Measurements from ENCODE around the gene ZSWIM2.
"Not testable (repeated sequence)": the region's sequence is repeated elsewhere in the genome, so short reads cannot be mapped to it uniquely, and the experiment has no call there.

The ZSWIM2 gene

DNA sequence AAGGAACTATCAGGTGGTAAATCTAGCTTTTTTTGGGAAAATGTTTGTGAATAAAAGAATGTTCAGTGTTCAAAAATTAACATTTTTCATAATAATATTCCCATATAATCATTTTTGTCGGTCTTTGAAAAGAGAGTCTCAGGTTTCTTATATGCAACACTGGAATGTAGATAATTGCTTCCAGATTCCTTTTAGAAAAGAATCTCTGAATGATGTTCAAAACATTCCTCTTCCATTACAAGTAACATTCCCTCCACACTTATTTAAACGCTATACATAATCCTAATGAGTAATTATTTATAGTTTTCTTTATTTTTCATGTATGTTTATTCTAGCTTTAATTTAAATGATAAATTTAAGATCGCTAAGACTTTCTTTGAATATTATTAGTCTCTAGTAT, 7.0 kb downstream of the ZSWIM2 start:
- no peak for DNase-seq (ENCODE audit: low read depth)

DNA sequence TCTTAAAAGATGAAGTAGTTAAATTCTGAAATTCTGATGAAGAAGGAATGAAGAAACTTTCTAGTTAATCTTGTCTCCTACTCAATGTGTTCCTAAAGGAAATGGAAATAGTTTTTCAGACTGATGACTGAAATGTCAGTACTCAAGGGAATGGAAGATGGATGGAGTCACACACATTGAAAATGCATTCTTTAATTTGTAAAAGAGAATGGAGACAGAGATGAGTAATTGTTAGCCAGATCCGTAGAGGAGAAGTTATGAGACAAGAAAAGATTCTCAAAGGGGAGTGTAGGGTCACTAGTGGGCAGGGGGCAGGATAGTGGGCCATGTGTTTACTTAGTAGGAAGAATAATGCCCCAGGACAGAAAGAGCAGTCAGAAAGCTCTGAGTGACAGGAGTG, 13.3 kb downstream of the ZSWIM2 start:
- no peak for DNase-seq (ENCODE audit: low read depth)

DNA sequence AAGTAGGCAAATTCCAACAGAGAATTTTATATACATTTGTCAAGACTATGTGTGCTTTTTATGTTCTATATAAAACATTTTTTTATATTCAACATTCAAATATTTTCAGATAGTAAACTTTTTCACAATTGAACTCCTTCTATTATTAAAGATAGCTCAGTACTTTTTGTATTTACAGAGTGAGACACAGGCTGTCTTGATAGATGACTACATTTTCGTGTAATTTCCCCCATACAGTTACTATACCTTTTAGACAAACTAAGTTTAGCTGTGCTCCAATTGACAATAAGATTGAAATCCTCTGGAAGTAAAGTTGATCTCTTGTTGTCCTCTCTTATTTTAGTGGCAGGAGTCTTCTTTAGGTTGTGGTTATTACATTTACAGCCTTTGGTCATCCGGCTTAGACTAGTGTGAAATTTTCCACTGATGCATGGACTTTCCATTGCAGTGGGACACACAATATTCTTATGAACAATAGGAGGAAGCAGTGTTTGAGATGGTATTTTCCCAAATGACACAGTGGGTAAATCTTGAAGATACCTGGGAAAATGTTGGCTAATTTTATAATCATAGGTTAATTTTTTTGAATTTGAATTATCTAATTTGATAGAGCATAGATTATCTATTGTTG, 21.0 kb downstream of the ZSWIM2 start:
- no peak for DNase-seq (ENCODE audit: low read depth)

DNA sequence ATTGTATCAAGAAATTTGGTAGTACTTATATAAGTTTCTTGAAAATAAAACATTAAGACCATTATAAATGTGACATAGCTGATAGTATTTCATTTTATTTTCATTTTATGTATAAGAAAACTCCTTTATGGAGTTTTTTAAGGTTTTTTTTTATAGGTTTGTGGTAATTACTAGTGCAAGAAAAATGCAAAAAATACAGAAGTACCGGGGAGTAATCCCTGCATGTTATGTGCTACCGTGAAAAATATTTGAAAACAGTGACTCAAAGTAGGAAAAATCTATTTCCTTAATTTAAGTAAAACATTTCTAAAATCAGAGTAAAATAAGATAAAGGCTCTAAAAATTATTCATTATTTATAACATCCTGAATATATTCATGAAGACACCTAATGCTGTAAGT, 21.6 kb downstream of the ZSWIM2 start:
- DNase-seq (ENCODE audit: low read depth): no peak

DNA sequence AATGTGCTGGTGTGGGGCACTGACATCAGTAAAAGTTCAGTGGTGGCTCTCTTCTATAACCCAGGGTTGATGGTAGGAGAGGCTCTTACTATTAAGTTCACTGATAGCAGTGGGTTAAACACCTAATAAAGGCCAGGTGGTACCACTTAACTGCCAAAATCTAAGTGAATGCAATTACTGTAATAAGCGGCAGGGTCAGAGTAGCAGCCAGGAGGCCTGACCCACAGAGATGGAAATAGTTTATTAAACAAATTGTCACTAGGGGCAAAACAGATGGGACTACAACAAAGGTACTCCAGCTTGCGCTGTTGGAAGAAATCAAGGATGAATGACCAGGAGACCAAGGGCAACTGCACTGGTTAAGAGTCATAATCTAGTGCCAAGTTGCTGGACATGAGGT, 26.6 kb downstream of the ZSWIM2 start:
- DNase-seq (ENCODE audit: low read depth): no peak

DNA sequence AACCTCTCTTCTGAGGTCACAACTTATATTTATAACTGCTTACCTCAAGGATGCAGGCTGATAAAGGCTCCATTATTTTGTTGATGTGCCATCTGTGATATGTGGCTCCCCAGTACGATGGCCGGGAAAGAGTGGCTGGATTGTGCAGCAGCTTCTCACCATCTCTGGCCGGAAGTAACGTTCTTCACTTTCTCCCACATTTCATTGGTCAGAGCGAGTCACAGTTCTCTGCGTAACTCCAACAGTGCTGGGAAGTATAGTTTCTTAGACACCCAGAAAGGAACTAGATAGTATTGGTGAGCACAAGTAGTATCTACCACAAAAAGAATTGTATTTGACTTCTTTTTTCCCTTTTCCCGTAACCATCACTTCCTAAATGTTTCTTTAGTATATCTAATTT, 28.7 kb downstream of the ZSWIM2 start:
- no peak for DNase-seq (ENCODE audit: low read depth)

DNA sequence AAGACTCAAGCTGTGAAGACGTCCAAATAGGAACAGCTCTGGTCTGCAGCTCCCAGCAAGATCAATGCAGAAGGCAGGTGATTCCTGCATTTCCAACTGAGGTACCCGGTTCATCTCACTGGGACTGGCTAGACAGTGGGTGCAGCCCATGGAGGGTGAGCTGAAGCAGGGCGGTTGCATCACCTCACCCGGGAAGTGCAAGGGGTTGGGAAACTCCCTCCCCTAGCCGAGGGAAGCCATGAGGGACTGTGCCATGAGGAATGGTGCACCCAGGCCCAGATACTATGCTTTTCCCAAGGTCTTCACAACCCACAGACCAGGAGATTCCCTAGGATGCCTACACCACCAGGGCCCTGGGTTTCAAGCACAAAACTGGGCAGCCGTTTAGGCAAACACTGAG, 37.2 kb downstream of the ZSWIM2 start:
- DNase-seq (ENCODE audit: low read depth): not testable (repeated sequence)

DNA sequence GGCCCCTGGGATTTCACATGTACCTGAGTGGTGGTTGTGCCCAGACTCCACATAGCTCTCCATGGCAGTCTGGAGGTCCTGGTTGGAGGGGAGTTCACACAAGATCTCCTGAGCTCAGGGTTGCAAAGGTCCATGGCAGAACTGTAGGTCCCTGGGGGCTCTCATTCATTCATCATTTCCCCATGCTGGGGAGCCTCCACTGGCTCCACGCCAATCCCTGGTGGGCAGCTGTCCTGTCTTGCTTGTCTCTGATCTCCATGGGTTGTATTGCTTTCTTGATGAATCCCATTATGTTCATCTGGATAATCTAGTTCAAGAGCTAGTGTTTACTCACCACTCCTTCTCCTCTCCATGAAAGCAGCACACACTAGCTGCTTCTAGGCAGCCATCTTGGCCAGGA, 42.4 kb downstream of the ZSWIM2 start:
- no peak for DNase-seq (ENCODE audit: low read depth)

DNA sequence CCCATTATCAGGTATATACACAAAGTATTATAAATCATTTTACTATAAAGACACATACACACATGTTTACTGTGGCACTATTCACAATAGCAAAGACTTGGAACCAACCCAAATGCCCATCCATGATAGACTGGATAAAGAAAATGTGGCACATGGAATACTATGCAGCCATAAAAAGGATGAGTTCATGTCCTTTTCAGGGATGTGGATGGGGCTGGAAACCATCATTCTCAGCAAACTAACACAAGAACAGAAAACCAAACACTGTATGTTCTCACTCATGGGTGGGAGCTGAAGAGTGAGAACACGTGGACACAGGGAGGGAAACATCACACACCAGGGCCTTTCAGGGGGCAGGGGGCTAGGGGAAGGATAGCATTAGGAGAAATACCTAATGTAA, 50.4 kb downstream of the ZSWIM2 start:
- not testable (repeated sequence) for DNase-seq (ENCODE audit: low read depth)

DNA sequence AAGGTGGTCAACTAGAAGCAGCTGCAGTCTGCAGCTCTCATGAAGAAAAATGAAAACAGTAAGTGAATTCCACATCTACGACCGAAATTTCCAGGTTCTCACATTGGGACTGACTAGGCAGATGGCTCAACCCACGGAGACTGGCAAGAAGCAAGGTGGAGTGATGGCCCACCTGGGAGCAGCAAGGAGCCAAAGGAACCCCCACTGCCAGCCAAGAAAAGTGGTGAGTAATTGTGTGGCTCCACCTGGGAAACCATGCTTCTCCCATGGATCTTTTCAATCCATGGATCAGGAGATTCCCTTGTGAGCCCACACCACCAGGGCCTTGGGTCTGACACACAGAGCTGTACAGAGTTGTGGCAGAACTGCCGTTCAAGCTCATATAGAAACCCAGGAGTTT, 64.0 kb downstream of the ZSWIM2 start:
- no peak for DNase-seq (ENCODE audit: low read depth)

DNA sequence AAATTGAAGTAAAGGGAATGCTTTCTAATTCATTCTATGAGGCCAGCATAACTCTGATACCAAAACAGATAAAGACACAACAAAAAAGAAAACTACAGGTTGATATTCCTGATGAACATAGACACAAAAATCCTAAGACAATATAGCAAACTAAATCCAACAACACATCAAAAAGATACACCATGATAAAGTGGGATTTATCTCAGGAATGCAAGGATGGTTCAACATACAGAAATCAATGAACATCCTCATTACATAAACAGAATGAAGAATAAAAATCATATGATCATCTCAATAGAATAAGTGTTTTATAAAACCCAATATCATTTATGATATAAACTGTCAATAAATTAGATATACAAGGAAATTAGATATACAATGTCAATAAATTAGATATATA, 65.7 kb downstream of the ZSWIM2 start:
- DNase-seq (ENCODE audit: low read depth): no peak

DNA sequence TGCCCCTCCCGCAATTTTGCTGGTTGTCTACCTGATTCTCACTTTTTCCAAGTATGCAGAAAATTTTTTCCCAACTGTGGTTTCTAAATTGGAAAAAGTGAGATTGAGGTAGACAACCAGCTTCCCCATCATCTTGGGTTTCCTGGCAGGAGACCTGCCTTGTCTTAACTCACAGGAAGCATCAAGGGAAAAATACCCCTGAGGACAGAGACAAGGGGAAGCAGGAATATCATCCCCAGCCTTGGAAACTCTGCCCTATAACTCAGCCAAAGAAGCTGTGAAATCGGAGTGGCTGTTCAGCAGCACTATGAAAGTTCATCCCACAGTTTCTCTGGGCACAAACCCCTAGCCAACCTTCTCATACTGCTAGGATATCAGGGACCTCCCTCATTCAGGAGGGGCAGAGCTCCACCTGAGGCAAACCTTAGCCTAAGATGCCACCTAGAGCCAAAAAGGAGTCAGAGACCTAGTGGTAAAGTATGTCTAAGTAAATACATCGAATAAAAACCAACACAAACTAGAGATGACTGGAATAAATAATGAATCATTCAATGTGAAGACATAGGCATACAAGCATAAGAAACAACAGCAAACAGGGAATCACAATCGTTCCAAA, 68.2 kb downstream of the ZSWIM2 start:
- DNase-seq (ENCODE audit: low read depth): no peak
